ENCODE results near the gene FRMD4B.

GRCh38 chr3:69319652-69320051 lies 66.2 kb downstream of the FRMD4B start:
- TF ChIP-seq EZH2 (IDR thresholded peaks at IDR 0.05), result no peak
- TF ChIP-seq POLR2AphosphoS5 (IDR thresholded peaks at IDR 0.05; ENCODE audit: borderline replicate concordance, low read depth, low read length), result no peak

Measured in SK-N-MC (cell line).